Activated naive CD4-positive, alpha-beta T cell treated with Interleukin-2 at 50 U/mL for 16 hours (primary cell): ENCODE measurements around the gene DUSP7.
A peak's percentile ranks its signal among the peaks of the same experiment; 100 is the strongest.

Source experiments
- DNase-seq: peaks from one replicate; pipeline ENCODE4 v3.0.0-alpha.2; 2020

Gene DUSP7

DNA sequence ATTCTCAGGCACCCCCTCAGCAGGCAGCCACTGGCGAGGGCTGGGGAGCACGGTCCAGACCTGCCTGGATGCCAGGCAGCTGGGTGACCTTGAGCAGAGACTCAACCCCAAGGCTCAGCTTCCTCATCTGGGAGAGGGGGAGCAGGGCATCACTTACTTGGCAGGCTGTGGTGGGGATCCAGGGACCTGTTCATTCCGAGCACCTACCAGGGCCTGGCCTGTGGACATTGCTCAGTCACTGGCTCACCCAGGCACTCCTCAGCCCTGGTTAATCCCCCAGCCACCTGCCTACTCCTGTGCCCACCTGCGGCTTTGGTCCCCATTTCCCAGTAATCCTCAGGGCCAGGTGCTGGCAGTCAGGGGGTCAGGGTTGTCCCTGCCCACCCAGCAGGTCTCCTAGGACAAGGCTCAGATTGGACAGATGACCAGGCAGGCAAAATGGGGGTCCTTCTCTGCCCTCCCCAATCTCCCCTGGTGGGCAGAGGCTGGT lies 51.4 kb downstream of the DUSP7 start:
- no peak for DNase-seq

- DNase-seq = no peak
Measured at GRCh38 chr3:52004163-52004787, 52.1 kb downstream of the DUSP7 start.

DNA sequence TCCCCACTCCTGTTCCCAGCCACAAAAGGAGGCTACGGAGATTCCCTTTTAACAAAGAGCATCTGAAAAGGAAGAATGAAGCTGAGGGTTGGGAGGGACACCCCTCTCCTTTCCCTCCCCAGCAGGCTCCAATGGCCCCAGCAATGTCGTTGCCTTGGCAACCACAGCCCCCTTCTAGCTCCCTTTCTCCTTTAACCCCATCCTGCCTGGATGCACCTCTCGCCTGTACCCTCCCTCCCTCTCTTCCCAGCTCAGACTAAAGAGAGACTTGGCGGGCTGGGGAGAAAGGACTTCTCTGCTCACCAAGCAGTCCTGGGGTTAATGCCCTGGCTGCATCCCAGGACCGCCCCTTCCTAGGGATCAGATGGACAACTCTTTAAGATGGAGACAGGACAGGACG lies 53.6 kb downstream of the DUSP7 start:
- DNase-seq = no peak

DNA sequence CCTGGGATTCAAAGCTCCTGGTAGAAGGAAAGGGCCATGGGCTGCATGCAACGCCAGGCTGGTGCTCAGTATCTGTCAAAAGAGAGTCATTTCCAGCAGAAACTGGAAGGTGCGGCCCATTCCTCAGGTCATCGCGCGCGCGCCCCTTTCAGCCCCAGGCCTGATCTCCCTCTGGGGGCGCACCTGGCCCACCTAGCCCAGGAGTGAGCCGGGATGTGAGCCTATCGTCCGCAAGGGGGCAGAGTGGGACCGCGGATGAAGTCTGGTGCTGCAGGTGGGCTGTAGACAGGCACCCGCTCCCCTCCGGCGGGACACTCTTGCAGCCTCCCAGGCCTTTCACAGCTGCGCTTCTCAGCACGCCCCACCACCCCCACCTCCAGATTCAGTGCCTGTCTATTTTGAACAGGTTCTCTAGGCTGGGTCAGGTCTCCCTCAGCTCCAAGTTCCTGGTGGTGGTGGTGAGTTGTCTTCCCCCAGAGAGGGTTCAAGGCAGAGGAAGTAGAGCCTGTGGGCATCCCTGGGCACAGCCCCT lies 54.9 kb downstream of the DUSP7 start:
- DNase-seq = peak; percentile 86

- DNase-seq = no peak
Measured at GRCh38 chr3:51999846-52000245, 56.5 kb downstream of the DUSP7 start.
